GM12878 (cell line): Measurements from ENCODE around the gene NUDT16L1. TPM values are rescaled to one million over a fixed set of nuclear protein-coding genes. Genes with fewer than 3 reads are reported as not detected.

Experiments
- ATAC-seq: fragments of 200-7000 bp; cut with Tn5 transposase; 3 replicates; pipeline ENCODE4 v1.9.1; 2020; ENCODE audit warnings: mild to moderate bottlenecking, moderate library complexity
- BruUV-seq: library from RNA; stranded (reverse); fragments of 400-500 nt; replicated peaks from 2 replicates; lab custom pipeline; 2021; lab: Mats Ljungman, UMichigan
- CTCF ChIA-PET: fragments of 300-600 bp; sonication (Branson Sonifier 250); formaldehyde crosslinking; extraction: SDS; loops from one replicate; lab custom pipeline; 2021; ENCODE audit warnings: inconsistent platforms; lab: Yijun Ruan, JAX
- POLR2A ChIA-PET: fragments of 350-600 bp; formaldehyde crosslinking; extraction: SDS; loops from one replicate; lab custom pipeline; 2021; ENCODE audit warnings: inconsistent platforms; lab: Charles Lee
- RAD21 ChIA-PET: fragments of 300-600 bp; sonication (Branson Sonifier 250); formaldehyde crosslinking; loops from one replicate; lab custom pipeline; 2023; ENCODE audit warnings: antibody characterized with exemption; ENCODE audit not compliant: unreplicated experiment; lab: Charles Lee
- SMC1A ChIA-PET: fragments of 300-600 bp; sonication (Branson Sonifier 250); formaldehyde crosslinking; loops from one replicate; lab custom pipeline; 2023; ENCODE audit not compliant: unreplicated experiment, uncharacterized antibody; lab: Charles Lee
- DNase-seq: peaks from one replicate; pipeline ENCODE4 v3.0.0-alpha.2; 2011; ENCODE audit warnings: low read depth, low spot score
- FAIRE-seq: peaks from 3 replicates; lab custom pipeline; 2011; peaks lifted over from hg19 to GRCh38; lab: Jason Lieb, UNC
- H2AFZ ChIP-seq: 2 replicates; pipeline ENCODE4 v1.6.0; 2011; ENCODE audit warnings: low read depth, low read length, control low read depth; ENCODE audit not compliant: control insufficient read depth
- H3K27ac ChIP-seq: 2 replicates; pipeline ENCODE4 v1.5.1; 2011; ENCODE audit warnings: control low read depth; ENCODE audit not compliant: control insufficient read depth, insufficient read depth
- H3K27me3 ChIP-seq, 2 experiments: replicated peaks in 1 of 2; 2 replicates each; pipeline versions ENCODE4 v1.6.0 to v1.6.1; 2011; ENCODE audit warnings: low read length in 1 of 2; ENCODE audit not compliant: control insufficient read depth in 2 of 2, insufficient read depth in 2 of 2
- H3K36me3 ChIP-seq, 2 experiments: 2 replicates each; pipeline ENCODE4 v1.5.1; 2011; ENCODE audit warnings: low read length in 1 of 2; ENCODE audit not compliant: control insufficient read depth in 2 of 2, insufficient read depth in 2 of 2
- H3K4me1 ChIP-seq: 2 replicates; pipeline ENCODE4 v1.6.1; 2011; ENCODE audit warnings: mild to moderate bottlenecking, low read length, moderate library complexity, mixed read lengths; ENCODE audit not compliant: control insufficient read depth, insufficient read depth
- H3K4me2 ChIP-seq: 2 replicates; pipeline ENCODE4 v1.6.0; 2011; ENCODE audit warnings: control low read depth; ENCODE audit not compliant: control insufficient read depth, insufficient read depth
- H3K4me3 ChIP-seq: fragments of 200-600 bp; sonication (generic); 2 replicates; pipeline ENCODE4 v1.5.1; 2016
- H3K79me2 ChIP-seq: 2 replicates; pipeline ENCODE4 v1.6.0; 2011; ENCODE audit warnings: low read length; ENCODE audit not compliant: control insufficient read depth, insufficient read depth
- H3K9ac ChIP-seq: 2 replicates; pipeline ENCODE4 v1.8.0; 2011; ENCODE audit warnings: low read length, control low read depth, mixed read lengths; ENCODE audit not compliant: control insufficient read depth, insufficient read depth
- H3K9me3 ChIP-seq: replicated peaks from 3 replicates; pipeline ENCODE4 v1.5.1; 2011; ENCODE audit warnings: mild to moderate bottlenecking, low read length; ENCODE audit not compliant: control insufficient read depth, insufficient read depth
- H4K20me1 ChIP-seq: 2 replicates; pipeline ENCODE4 v1.6.0; 2011; ENCODE audit not compliant: control insufficient read depth, insufficient read depth
- ASH2L ChIP-seq: fragments of 300-600, 200-600 bp; sonication (generic); IDR thresholded peaks from 2 replicates; pipeline ENCODE4 v1.6.1; 2017; ENCODE audit warnings: low read depth, mild to moderate bottlenecking, borderline replicate concordance
- CREM ChIP-seq: IDR thresholded peaks from 2 replicates; pipeline ENCODE4 v1.6.1; 2014; ENCODE audit warnings: antibody characterized with exemption, low read depth
- FOXM1 ChIP-seq: IDR thresholded peaks from 2 replicates; pipeline ENCODE4 v1.6.1; 2012; ENCODE audit warnings: low read depth, mild to moderate bottlenecking, inconsistent platforms, low read length, moderate library complexity
- JUNB ChIP-seq: IDR thresholded peaks from 2 replicates; pipeline ENCODE4 v1.6.1; 2016; ENCODE audit warnings: antibody characterized with exemption, mild to moderate bottlenecking
- MTA2 ChIP-seq: fragments of 450-650 bp; IDR thresholded peaks from 2 replicates; pipeline ENCODE4 v1.6.1; 2016; ENCODE audit warnings: low read depth, mild to moderate bottlenecking, moderate library complexity
- MYB ChIP-seq: fragments of 150-350 bp; IDR thresholded peaks from 2 replicates; pipeline ENCODE4 v1.6.1; 2014; ENCODE audit warnings: mild to moderate bottlenecking, low read depth, low read length, borderline replicate concordance
- PBX3 ChIP-seq: IDR thresholded peaks from 2 replicates; pipeline ENCODE4 v1.6.1; 2011; ENCODE audit warnings: mild to moderate bottlenecking, low read depth, low read length, moderate library complexity; ENCODE audit not compliant: insufficient replicate concordance
- SMC3 ChIP-seq: IDR thresholded peaks from 2 replicates; pipeline ENCODE4 v1.6.1; 2011; ENCODE audit warnings: low read length, improper control_type of control experiment, borderline replicate concordance
- ZNF384 ChIP-seq: IDR thresholded peaks from 2 replicates; pipeline ENCODE4 v1.6.1; 2012; ENCODE audit warnings: low read depth, mild to moderate bottlenecking, low read length, improper control_type of control experiment, borderline replicate concordance
- WGBS: methylation state at CpG from one replicate; pipeline ENCODE4 v1.1.6; 2016; ENCODE audit warnings: low lambda C conversion rate; ENCODE audit not compliant: insufficient replicate concordance, insufficient coverage; ENCODE audit errors: missing lambda C conversion rate; 5-methylcytosine and 5-hydroxymethylcytosine counted together
- in situ Hi-C: fragments of 300-500 bp; cut with MboI; formaldehyde crosslinking; loops from 9 replicates; pipeline ENCODE4 v1.14.3; 2018; ENCODE audit warnings: mixed read lengths
- intact Hi-C: fragments of 100-400 bp; cut with micrococcal nuclease; formaldehyde crosslinking; loops from one replicate; pipeline ENCODE4 v1.14.2; 2022; ENCODE audit not compliant: unreplicated experiment
- polyA plus RNA-seq, 11 experiments: library from polyadenylated mRNA; depleted of rRNA in 4 of 11; unstranded in 6 of 11; stranded (reverse) in 5 of 11; fragments of >200 nt; fragmentation: Nextera tagmentation in 4 of 11; fragmentation: Illumina TruSeq in 1 of 11; extraction: Ambion mirVana in 4 of 11; extraction: Trizol in 1 of 11; gene quantifications; 1 replicate in 1 of 11; 2 replicates in 10 of 11; pipeline versions ENCODE4 v1.2.1 to v1.2.3, GENCODE V29; 2011 to 2016; ENCODE audit warnings: inconsistent platforms in 2 of 11, missing spikeins in 2 of 11, low read depth in 1 of 11
- total RNA-seq, 4 experiments: library from RNA; depleted of rRNA in 3 of 4; stranded (reverse); fragments of >200 nt in 3 of 4; fragmentation: Illumina TruSeq in 1 of 4; extraction: Trizol in 1 of 4; gene quantifications; 2 replicates each; pipeline versions ENCODE4 v1.2.1 to v1.2.3, GENCODE V29; 2013 to 2021
- TF ChIP-seq, protein P1 (sequence below): IDR thresholded peaks from 2 replicates; pipeline ENCODE4 v1.6.1; 2012; ENCODE audit warnings: low read depth, low read length, improper control_type of control experiment
- TF ChIP-seq, protein P2 (sequence below): fragments of 450-650 bp; conservative IDR thresholded peaks from 2 replicates; pipeline ENCODE4 v1.6.1; 2017; ENCODE audit warnings: mild to moderate bottlenecking, moderate library complexity
- TF ChIP-seq, protein P3 (sequence below), 3 experiments: IDR thresholded peaks in 2 of 3; conservative IDR thresholded peaks in 1 of 3; 2 replicates each; pipeline ENCODE4 v1.5.1; 2011; ENCODE audit warnings: low read depth in 3 of 3, low read length in 3 of 3, mild to moderate bottlenecking in 3 of 3, control low read depth in 2 of 3, moderate library complexity in 2 of 3, inconsistent platforms in 1 of 3, mixed read lengths in 1 of 3; ENCODE audit not compliant: control insufficient read depth in 2 of 3, insufficient read depth in 1 of 3; ENCODE audit errors: extremely low read depth in 1 of 3

Gene NUDT16L1
- total and polyA plus RNA-seq, 10 of the 15 experiments (the other 5 are each of a cell fraction or from before 2014, with no cell fraction given), result 1.4 to 77.7 (median 28.9) TPM

DNA sequence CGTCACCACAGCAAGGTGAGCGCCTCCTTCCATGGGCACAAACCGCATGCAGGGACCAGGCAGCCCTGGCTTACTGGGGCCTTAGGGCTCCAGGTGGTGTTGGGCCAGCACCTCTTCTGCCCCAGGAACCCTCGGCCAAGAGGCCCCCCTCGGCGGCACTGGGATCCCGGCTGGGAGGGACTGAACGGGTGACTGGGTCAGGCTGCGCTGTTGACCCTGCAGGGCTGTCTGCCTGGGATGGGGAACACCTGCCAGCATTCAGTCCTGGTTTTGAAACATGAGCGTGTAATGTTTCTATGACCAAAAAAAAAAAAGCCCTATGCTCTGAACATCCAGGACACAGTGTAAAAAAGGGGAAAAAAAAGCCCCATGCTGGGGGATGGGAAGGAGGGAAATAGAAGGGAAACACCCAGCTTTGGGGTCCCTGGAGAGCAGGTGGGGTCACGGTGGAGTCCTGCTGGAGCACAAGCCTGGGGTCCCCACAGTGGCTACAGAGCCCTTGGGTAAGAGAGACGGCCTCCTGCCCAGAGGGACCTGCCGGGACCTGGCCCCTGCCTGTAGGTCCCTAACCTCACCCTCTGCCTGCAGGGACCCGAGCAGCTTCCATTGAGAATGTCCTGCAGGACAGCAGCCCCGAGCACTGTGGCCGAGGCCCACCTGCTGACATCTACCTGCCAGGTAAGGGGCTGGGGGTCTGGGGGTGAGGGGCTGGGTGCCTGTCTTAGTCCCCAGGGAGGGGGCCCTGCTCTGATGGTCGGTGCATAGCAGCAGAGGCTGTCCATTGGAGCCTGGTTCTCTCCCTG lies 9.9 kb upstream of the NUDT16L1 start (continued):
- TF ChIP-seq MYB, result no peak
- TF ChIP-seq, protein P1, sequence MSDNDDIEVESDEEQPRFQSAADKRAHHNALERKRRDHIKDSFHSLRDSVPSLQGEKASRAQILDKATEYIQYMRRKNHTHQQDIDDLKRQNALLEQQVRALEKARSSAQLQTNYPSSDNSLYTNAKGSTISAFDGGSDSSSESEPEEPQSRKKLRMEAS, result no peak

- BruUV-seq, result no TSS peak
- FAIRE-seq (no peak), ATAC-seq (no peak), DNase-seq (no peak)
- intact Hi-C loops, result no loop called here
- POLR2A ChIA-PET, result no interaction called here
- no peak overlapping the region for H3K27ac ChIP-seq
- no peak overlapping the region for H3K4me3 ChIP-seq
- H3K9ac ChIP-seq, result no peak overlapping the region
- H3K36me3 ChIP-seq, result peaks cover 0 to 29% of the 10 kb centered on the region in 2 experiments
- no peaks in the 10 kb centered on the region for H3K79me2 ChIP-seq
- CTCF ChIA-PET, result interaction anchor here (0.5 kb wide), 2 partner anchors 272 to 352 kb away, joined by 3 to 5 read pairs; no protein-coding TSS in a partner anchor
- no peaks in the 10 kb centered on the region for H3K4me1 ChIP-seq
- no peaks in the 10 kb centered on the region for H3K9me3 ChIP-seq
- no peak overlapping the region for H3K4me2 ChIP-seq
- RAD21 ChIA-PET, result no interaction called here
- SMC1A ChIA-PET, result no interaction called here
- H2AFZ ChIP-seq, result no peak overlapping the region
- in situ Hi-C loops, result no loop called here
- WGBS, result 98% methylated on average over 23 of the region's 23 CpGs
- H3K27me3 ChIP-seq, result no peaks in the 10 kb centered on the region
- H4K20me1 ChIP-seq, result no peaks in the 10 kb centered on the region; the same call in 1 of the 2 replicates
- TF ChIP-seq ZNF384 (no peak), PBX3 (no peak), JUNB (no peak), ASH2L (no peak), SMC3 (no peak), MTA2 (no peak), CREM (no peak), FOXM1 (no peak)
- TF ChIP-seq, protein P2, sequence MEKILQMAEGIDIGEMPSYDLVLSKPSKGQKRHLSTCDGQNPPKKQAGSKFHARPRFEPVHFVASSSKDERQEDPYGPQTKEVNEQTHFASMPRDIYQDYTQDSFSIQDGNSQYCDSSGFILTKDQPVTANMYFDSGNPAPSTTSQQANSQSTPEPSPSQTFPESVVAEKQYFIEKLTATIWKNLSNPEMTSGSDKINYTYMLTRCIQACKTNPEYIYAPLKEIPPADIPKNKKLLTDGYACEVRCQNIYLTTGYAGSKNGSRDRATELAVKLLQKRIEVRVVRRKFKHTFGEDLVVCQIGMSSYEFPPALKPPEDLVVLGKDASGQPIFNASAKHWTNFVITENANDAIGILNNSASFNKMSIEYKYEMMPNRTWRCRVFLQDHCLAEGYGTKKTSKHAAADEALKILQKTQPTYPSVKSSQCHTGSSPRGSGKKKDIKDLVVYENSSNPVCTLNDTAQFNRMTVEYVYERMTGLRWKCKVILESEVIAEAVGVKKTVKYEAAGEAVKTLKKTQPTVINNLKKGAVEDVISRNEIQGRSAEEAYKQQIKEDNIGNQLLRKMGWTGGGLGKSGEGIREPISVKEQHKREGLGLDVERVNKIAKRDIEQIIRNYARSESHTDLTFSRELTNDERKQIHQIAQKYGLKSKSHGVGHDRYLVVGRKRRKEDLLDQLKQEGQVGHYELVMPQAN, result no peak
- TF ChIP-seq, protein P3, sequence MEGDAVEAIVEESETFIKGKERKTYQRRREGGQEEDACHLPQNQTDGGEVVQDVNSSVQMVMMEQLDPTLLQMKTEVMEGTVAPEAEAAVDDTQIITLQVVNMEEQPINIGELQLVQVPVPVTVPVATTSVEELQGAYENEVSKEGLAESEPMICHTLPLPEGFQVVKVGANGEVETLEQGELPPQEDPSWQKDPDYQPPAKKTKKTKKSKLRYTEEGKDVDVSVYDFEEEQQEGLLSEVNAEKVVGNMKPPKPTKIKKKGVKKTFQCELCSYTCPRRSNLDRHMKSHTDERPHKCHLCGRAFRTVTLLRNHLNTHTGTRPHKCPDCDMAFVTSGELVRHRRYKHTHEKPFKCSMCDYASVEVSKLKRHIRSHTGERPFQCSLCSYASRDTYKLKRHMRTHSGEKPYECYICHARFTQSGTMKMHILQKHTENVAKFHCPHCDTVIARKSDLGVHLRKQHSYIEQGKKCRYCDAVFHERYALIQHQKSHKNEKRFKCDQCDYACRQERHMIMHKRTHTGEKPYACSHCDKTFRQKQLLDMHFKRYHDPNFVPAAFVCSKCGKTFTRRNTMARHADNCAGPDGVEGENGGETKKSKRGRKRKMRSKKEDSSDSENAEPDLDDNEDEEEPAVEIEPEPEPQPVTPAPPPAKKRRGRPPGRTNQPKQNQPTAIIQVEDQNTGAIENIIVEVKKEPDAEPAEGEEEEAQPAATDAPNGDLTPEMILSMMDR (IDR thresholded peaks at IDR 0.05 in 2 of 3, conservative IDR thresholded peaks at IDR 0.05 in 1 of 3; ENCODE audit: control insufficient read depth in 2 of 3, extremely low read depth in 1 of 3, insufficient read depth in 1 of 3, low read depth in 3 of 3, low read length in 3 of 3), result no peak
These were observed 9.2 kb upstream of the NUDT16L1 start for GRCh38 chr16:4684058-4684715.
